Thyroid gland (tissue), 4 donors: ENCODE measurements around the gene GPC5.

Experiments
- CTCF ChIP-seq, 6 experiments: fragments of 200-600 bp in 3 of 6; fragments of 450-650 bp in 3 of 6; sonication (generic) in 3 of 6; IDR thresholded peaks; one replicate each; pipeline ENCODE4 v1.5.1; 2016 to 2019; ENCODE audit warnings: antibody characterized with exemption in 6 of 6, mild to moderate bottlenecking in 2 of 6, inconsistent platforms in 1 of 6, moderate library complexity in 1 of 6
- POLR2A ChIP-seq, 2 donors: fragments of 450-650 bp; IDR thresholded peaks; one replicate each; pipeline ENCODE4 v1.6.1; 2017; ENCODE audit warnings: antibody characterized with exemption in 2 of 2, mild to moderate bottlenecking in 2 of 2, moderate library complexity in 1 of 2

DNA sequence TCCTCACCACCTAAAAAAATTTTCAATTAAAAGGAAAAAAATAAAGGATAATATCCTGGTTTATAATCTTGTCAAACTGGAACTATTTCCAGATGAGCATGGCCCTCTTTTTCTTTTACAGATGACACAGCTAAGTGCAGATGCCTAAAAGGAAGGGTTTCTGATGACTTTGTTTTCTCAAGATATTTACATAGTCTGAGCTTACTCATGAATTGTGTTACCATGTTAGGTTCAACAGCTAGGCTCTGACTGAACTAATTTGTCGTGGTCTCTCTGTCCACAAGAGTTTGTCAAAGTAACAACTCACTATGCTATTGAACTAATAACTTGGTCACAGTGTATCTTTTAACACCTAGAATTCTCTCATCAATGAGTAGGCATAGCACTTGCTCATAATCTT is 780.8 kb downstream of the GPC5 start:
- TF ChIP-seq POLR2A (IDR thresholded peaks at IDR 0.05): no peak
- no peak for TF ChIP-seq CTCF (IDR thresholded peaks at IDR 0.05)
